Endodermal cell (in vitro differentiated cells): ENCODE measurements around the gene TRIM40. TPM values are rescaled to one million over a fixed set of nuclear protein-coding genes. Genes with fewer than 3 reads are reported as not detected.

Source experiments
- DNase-seq: peaks from one replicate; pipeline ENCODE4 v3.0.0-alpha.2; 2017
- H3K27ac ChIP-seq: 2 replicates; pipeline ENCODE4 v1.5.1; 2013; ENCODE audit warnings: mild to moderate bottlenecking, low read depth, low read length, moderate library complexity
- H3K27me3 ChIP-seq: 2 replicates; pipeline ENCODE4 v1.6.1; 2013; ENCODE audit warnings: mild to moderate bottlenecking, low read length, moderate library complexity; ENCODE audit not compliant: insufficient read depth, control insufficient read depth, poor library complexity, severe bottlenecking
- H3K36me3 ChIP-seq: 2 replicates; pipeline ENCODE4 v1.7.0; 2013; ENCODE audit warnings: mild to moderate bottlenecking, low read length, moderate library complexity; ENCODE audit not compliant: control insufficient read depth, insufficient read depth
- H3K4me1 ChIP-seq: one replicate; pipeline ENCODE4 v1.7.0; 2013; ENCODE audit warnings: low read length; ENCODE audit not compliant: control insufficient read depth, insufficient read depth
- H3K4me3 ChIP-seq: 2 replicates; pipeline ENCODE4 v1.5.1; 2013; ENCODE audit warnings: mild to moderate bottlenecking, low read length, moderate library complexity
- H3K9ac ChIP-seq: 2 replicates; pipeline ENCODE4 v1.6.1; 2013; ENCODE audit warnings: mild to moderate bottlenecking, low read length, moderate library complexity; ENCODE audit not compliant: poor library complexity, severe bottlenecking; ENCODE audit errors: extremely low read depth
- H3K9me3 ChIP-seq: 2 replicates; pipeline ENCODE4 v1.6.1; 2013; ENCODE audit warnings: mild to moderate bottlenecking, low read length, moderate library complexity; ENCODE audit not compliant: control insufficient read depth
- H3K27ac Mint-ChIP-seq: 2 replicates; pipeline ENCODE4 v1.8.0; 2020; ENCODE audit warnings: mixed read lengths
- H3K27me3 Mint-ChIP-seq: 2 replicates; pipeline ENCODE4 v1.8.0; 2021; ENCODE audit warnings: mild to moderate bottlenecking, mixed read lengths; ENCODE audit not compliant: insufficient read depth
- H3K36me3 Mint-ChIP-seq: 2 replicates; pipeline ENCODE4 v1.8.0; 2020; ENCODE audit warnings: low read depth, mixed read lengths
- H3K4me1 Mint-ChIP-seq: 2 replicates; pipeline ENCODE4 v1.8.0; 2020; ENCODE audit warnings: mixed read lengths
- H3K4me3 Mint-ChIP-seq: 2 replicates; pipeline ENCODE4 v1.8.0; 2020; ENCODE audit warnings: mild to moderate bottlenecking, moderate library complexity, mixed read lengths
- H3K9me3 Mint-ChIP-seq: 2 replicates; pipeline ENCODE4 v1.8.0; 2020; ENCODE audit warnings: mild to moderate bottlenecking, mixed read lengths
- WGBS, 2 experiments: methylation state at CpG; one replicate each; pipeline versions ENCODE4 v1.1.5 to v1.1.7; 2013; ENCODE audit warnings: missing lambda C conversion rate in 2 of 2, mixed read lengths in 1 of 2; ENCODE audit not compliant: insufficient coverage in 1 of 2, insufficient read length in 1 of 2; 5-methylcytosine and 5-hydroxymethylcytosine counted together
- total RNA-seq, 2 donors: library from RNA; stranded (reverse); fragmentation: NEBNext Ultra II Directional in 1 of 2; extraction: Animal tissue kit (Norgen Biotek cat#: 25700) in 1 of 2; gene quantifications; 2 replicates in 1 of 2; 3 replicates in 1 of 2; pipeline ENCODE4 v1.2.1, GENCODE V29; 2021
- TF ChIP-seq, protein P1 (sequence below): fragments of 200-600 bp; sonication (generic); conservative IDR thresholded peaks from 2 replicates; pipeline ENCODE4 v1.5.0; 2021; ENCODE audit warnings: antibody characterized with exemption, mild to moderate bottlenecking

The TRIM40 gene
- total RNA-seq, 2 donors from 2014 or later: not detected

DNA sequence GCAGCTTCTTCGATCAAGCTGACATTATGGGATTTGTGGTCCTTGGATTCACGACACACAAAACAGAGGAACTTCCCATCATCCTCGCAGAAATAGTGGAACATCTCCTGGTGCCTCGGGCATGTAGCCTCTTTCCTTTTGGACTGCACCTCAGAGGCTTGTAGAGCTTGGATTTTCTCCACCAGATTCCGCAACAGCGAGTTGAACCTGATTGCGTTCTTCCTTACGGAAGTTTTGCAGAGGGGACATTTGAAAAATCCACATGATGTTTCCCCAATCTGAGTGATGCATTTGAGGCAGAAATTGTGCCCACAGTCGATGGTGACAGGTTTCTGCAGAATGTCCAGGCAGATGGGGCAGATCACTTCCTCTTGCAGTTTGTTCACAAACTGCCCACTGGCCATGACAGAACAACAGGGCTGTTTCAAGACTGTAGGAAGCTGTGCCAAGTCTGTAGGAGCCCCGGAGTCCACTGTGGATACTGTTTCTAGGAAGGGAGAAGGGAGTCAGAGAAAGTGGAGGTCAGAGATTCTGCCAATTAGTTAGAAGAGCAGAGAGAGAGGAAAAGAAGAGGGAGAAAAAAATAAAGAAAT is 23.4 kb upstream of the TRIM40 start:
- DNase-seq: no peak
- no peak overlapping the region for H3K9ac ChIP-seq
- Mint-ChIP-seq H3K27ac (no peak overlapping the region), H3K27me3 (peaks cover 65% of the 10 kb centered on the region), H3K36me3 (no peaks in the 10 kb centered on the region), H3K4me3 (no peak overlapping the region), H3K4me1 (no peaks in the 10 kb centered on the region), H3K9me3 (no peaks in the 10 kb centered on the region)
- no peak overlapping the region for H3K4me3 ChIP-seq
- 79 to 81% methylated on average over 9 to 10 of the region's 10 CpGs for WGBS, 2 experiments
- TF ChIP-seq, protein P1, sequence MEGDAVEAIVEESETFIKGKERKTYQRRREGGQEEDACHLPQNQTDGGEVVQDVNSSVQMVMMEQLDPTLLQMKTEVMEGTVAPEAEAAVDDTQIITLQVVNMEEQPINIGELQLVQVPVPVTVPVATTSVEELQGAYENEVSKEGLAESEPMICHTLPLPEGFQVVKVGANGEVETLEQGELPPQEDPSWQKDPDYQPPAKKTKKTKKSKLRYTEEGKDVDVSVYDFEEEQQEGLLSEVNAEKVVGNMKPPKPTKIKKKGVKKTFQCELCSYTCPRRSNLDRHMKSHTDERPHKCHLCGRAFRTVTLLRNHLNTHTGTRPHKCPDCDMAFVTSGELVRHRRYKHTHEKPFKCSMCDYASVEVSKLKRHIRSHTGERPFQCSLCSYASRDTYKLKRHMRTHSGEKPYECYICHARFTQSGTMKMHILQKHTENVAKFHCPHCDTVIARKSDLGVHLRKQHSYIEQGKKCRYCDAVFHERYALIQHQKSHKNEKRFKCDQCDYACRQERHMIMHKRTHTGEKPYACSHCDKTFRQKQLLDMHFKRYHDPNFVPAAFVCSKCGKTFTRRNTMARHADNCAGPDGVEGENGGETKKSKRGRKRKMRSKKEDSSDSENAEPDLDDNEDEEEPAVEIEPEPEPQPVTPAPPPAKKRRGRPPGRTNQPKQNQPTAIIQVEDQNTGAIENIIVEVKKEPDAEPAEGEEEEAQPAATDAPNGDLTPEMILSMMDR: no peak
- H3K36me3 ChIP-seq: no peaks in the 10 kb centered on the region
- peaks cover 62% of the 10 kb centered on the region for H3K27me3 ChIP-seq
- H3K27ac ChIP-seq: no peak overlapping the region
- H3K4me1 ChIP-seq: no peaks in the 10 kb centered on the region
- H3K9me3 ChIP-seq: no peaks in the 10 kb centered on the region

DNA sequence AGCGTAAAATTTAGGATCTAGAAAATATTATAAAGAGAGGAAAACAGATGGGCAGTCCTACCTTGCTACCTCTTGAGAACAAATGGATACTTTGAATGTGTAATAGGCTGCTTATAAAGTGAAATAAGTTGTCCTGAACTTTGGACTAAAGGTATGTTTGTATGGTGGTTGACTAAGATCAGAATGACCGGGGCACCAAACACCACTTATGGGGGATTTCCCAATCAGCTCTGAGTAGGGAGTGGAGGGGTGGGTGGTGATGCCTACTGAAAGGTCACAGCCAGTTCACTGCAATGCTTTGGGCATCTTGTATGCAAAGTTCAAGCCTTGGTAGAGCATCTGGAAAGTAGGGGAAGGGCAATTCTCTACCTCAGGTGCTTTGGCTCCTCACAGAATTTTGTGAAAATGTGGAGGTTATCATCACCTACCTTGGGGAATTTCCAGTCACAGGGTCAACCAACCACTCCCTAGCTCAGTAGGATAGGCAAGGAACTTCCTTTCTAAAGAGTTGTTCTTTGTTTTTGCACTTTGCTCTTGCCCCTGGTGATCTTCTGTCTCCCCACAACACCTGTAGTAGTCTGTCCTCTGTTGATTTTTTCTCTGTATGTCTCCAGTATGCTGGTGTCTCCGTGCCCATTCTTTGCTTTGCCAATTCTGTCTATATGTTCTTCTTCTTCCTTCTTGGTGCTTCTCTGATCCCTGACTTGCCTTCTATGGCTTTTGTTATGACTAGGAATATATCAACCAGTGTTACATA is 22.8 kb upstream of the TRIM40 start, which contains the start of gene TRIM31:
TRIM31 (minus strand) TSS at position 88 of the 757 bp plus-strand sequence. CDS start 285 bp downstream, outside the sequence.
- Histone ChIP-seq H3K27me3 (peaks cover 56% of the 10 kb centered on the region), H3K36me3 (no peaks in the 10 kb centered on the region), H3K4me1 (no peaks in the 10 kb centered on the region), H3K9ac (no peak within 1 kb of the TSS), H3K9me3 (no peaks in the 10 kb centered on the region), H3K4me3 (no peak within 1 kb of the TSS), H3K27ac (no peak within 1 kb of the TSS)
- H3K27ac Mint-ChIP-seq: no peak within 1 kb of the TSS
- WGBS, 2 experiments: 79 to 82% methylated on average over 3 of the region's 3 CpGs
- no peaks in the 10 kb centered on the region for H3K4me1 Mint-ChIP-seq
- no peak within 1 kb of the TSS for H3K4me3 Mint-ChIP-seq
- TF ChIP-seq, protein P1: no peak
- H3K27me3 Mint-ChIP-seq: peaks cover 62% of the 10 kb centered on the region
- no peak for DNase-seq
- H3K36me3 Mint-ChIP-seq: no peaks in the 10 kb centered on the region
- H3K9me3 Mint-ChIP-seq: no peaks in the 10 kb centered on the region

DNA sequence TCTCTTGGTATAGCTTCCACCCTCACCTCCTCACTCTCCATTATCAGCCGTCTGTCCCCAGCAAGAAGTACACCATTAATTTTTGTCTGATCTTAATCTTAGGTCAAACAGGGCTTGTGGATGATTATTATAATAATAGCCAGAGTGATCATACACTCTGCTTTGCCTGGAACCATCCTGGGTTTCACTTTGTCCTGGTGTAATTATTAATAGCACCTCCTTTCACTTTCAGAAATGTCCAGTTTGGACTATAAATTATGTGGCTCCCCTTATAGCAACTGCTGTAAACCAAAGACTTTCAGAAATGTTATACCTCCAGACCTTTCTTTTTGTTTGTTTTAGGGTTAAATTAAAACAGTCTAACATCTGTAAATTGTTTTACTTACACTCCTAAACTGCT is 22.1 kb upstream of the TRIM40 start:
- H3K36me3 Mint-ChIP-seq: no peaks in the 10 kb centered on the region
- Histone ChIP-seq H3K27ac (no peak overlapping the region), H3K4me3 (no peak overlapping the region), H3K4me1 (no peaks in the 10 kb centered on the region), H3K9me3 (no peaks in the 10 kb centered on the region), H3K27me3 (peaks cover 50% of the 10 kb centered on the region), H3K36me3 (no peaks in the 10 kb centered on the region), H3K9ac (no peak overlapping the region)
- peaks cover 58% of the 10 kb centered on the region for H3K27me3 Mint-ChIP-seq
- H3K9me3 Mint-ChIP-seq: no peaks in the 10 kb centered on the region
- no peaks in the 10 kb centered on the region for H3K4me1 Mint-ChIP-seq
- no peak overlapping the region for H3K4me3 Mint-ChIP-seq
- DNase-seq: no peak
- no peak overlapping the region for H3K27ac Mint-ChIP-seq
- TF ChIP-seq, protein P1: no peak
- 100% methylated on average over 1 of the region's 1 CpG; no CpG with 5 or more reads in 1 of the 2 experiments for WGBS, 2 experiments
